T-helper 1 cell treated with Interleukin-12 subunit alpha and Interleukin-12 subunit beta and Interleukin-4 antibody, amounts not matched to agents 30 ng/mL and 1 ng/mL, for 36 hours (primary cell): ENCODE measurements around the gene EGR2. TPM values are rescaled to one million over a fixed set of nuclear protein-coding genes. Genes with fewer than 3 reads are reported as not detected.

Experiments
- total RNA-seq: library from RNA; stranded (reverse); gene quantifications from 2 replicates; pipeline ENCODE4 v1.2.3, GENCODE V29; 2022

The EGR2 gene
- total RNA-seq, 1 donor from 2014 or later, result 22.9 TPM

Other genes with a start within 250 kb of the EGR2 start
- gene ADO, start 11.6 kb downstream of the EGR2 start, total RNA-seq, result 23.3 and 24.3 TPM in 2 replicates